K562 (cell line): ENCODE measurements around the gene GNAL. TPM values are rescaled to one million over a fixed set of nuclear protein-coding genes. Genes with fewer than 3 reads are reported as not detected.

Experiments used
- ATAC-seq: fragments of 200-7000 bp; cut with Tn5 transposase; 3 replicates; pipeline ENCODE4 v1.9.1; 2020; ENCODE audit warnings: moderate library complexity
- BruUV-seq: library from RNA; stranded (reverse); fragments of 400-500 nt; replicated peaks from 2 replicates; lab custom pipeline; 2021; lab: Mats Ljungman, UMichigan
- CTCF ChIA-PET: fragments of 300-600 bp; formaldehyde crosslinking; extraction: SDS; loops from one replicate; lab custom pipeline; 2021; ENCODE audit warnings: low intra/inter-chr PET ratio; lab: Yijun Ruan, JAX
- POLR2A ChIA-PET: fragments of 300-600, 350-650 bp; sonication (Branson Sonifier 250); formaldehyde crosslinking; extraction: SDS; loops from one replicate; lab custom pipeline; 2021; ENCODE audit warnings: antibody characterized with exemption, inconsistent platforms; lab: Yijun Ruan, JAX
- DNase-seq, 4 experiments: peaks; one replicate each; pipeline versions ENCODE4 v3.0.0 to v3.0.0-alpha.2; 2011 to 2018; ENCODE audit warnings: low spot score in 3 of 4, mixed read lengths in 3 of 4; ENCODE audit errors: extremely low read depth in 1 of 4
- FAIRE-seq: peaks from 2 replicates; lab custom pipeline; 2011; peaks lifted over from hg19 to GRCh38; lab: Jason Lieb, UNC
- H2AFZ ChIP-seq: 2 replicates; pipeline ENCODE4 v1.6.0; 2011; ENCODE audit warnings: low read depth, low read length, control low read depth, inconsistent platforms
- H3K27ac ChIP-seq: fragments of 200-600 bp; 3 replicates; pipeline ENCODE4 v1.8.0; 2011; ENCODE audit warnings: low read depth, mild to moderate bottlenecking, control low read depth, inconsistent platforms, low read length, moderate library complexity, mixed read lengths; ENCODE audit errors: extremely low read depth
- H3K27me3 ChIP-seq, 2 experiments: fragments of 300-600 bp in 1 of 2; 2 replicates in 1 of 2; 3 replicates in 1 of 2; pipeline versions ENCODE4 v1.6.0 to v1.8.0; 2011; ENCODE audit warnings: inconsistent platforms in 2 of 2, low read length in 2 of 2, mild to moderate bottlenecking in 1 of 2, mixed read lengths in 1 of 2, moderate library complexity in 1 of 2; ENCODE audit not compliant: control insufficient read depth in 2 of 2, insufficient read depth in 2 of 2
- H3K36me3 ChIP-seq: fragments of 300-600 bp; 3 replicates; pipeline ENCODE4 v1.8.0; 2011; ENCODE audit warnings: mild to moderate bottlenecking, low read length, inconsistent platforms; ENCODE audit not compliant: control insufficient read depth, insufficient read depth
- H3K4me1 ChIP-seq, 2 experiments: fragments of 200-600 bp in 1 of 2; replicated peaks in 1 of 2; 2 replicates in 1 of 2; 3 replicates in 1 of 2; pipeline versions ENCODE4 v1.5.1 to v1.8.0; 2011; ENCODE audit warnings: inconsistent platforms in 2 of 2, low read length in 2 of 2, mild to moderate bottlenecking in 1 of 2, mixed read lengths in 1 of 2, moderate library complexity in 1 of 2; ENCODE audit not compliant: control insufficient read depth in 2 of 2, insufficient read depth in 2 of 2
- H3K4me2 ChIP-seq: 2 replicates; pipeline ENCODE4 v1.6.1; 2011; ENCODE audit warnings: low read length, control low read depth, inconsistent platforms, mixed read lengths; ENCODE audit not compliant: insufficient read depth
- H3K4me3 ChIP-seq: fragments of 200-600 bp; sonication (generic), shearing (Covaris generic); 2 replicates; pipeline ENCODE4 v1.5.1; 2016; ENCODE audit warnings: control low read depth, inconsistent platforms
- H3K79me2 ChIP-seq: fragments of 200-600 bp; 3 replicates; pipeline ENCODE4 v1.8.0; 2011; ENCODE audit warnings: low read length, inconsistent platforms; ENCODE audit not compliant: control insufficient read depth, insufficient read depth
- H3K9ac ChIP-seq, 2 experiments: 2 replicates each; pipeline versions ENCODE4 v1.6.0 to v1.6.1; 2011; ENCODE audit warnings: low read depth in 2 of 2, low read length in 2 of 2, control low read depth in 1 of 2, inconsistent platforms in 1 of 2, mild to moderate bottlenecking in 1 of 2, mixed read lengths in 1 of 2; ENCODE audit not compliant: insufficient read depth in 1 of 2
- H3K9me1 ChIP-seq: one replicate; pipeline ENCODE4 v1.6.0; 2011; ENCODE audit warnings: inconsistent platforms, mild to moderate bottlenecking, low read length, moderate library complexity; ENCODE audit not compliant: control insufficient read depth, insufficient read depth
- H3K9me3 ChIP-seq: replicated peaks from 2 replicates; pipeline ENCODE4 v1.5.1; 2011; ENCODE audit warnings: low read depth, low read length, inconsistent platforms; ENCODE audit not compliant: control insufficient read depth, insufficient read depth
- H4K20me1 ChIP-seq: replicated peaks from 2 replicates; pipeline ENCODE4 v1.6.1; 2011; ENCODE audit warnings: low read length, inconsistent platforms, mixed read lengths; ENCODE audit not compliant: control insufficient read depth, insufficient read depth
- DACH1 ChIP-seq: fragments of 450-650 bp; IDR thresholded peaks from 2 replicates; pipeline ENCODE4 v1.6.1; 2018; ENCODE audit not compliant: partially characterized antibody
- GATAD2B ChIP-seq: fragments of 450-650 bp; IDR thresholded peaks from 2 replicates; pipeline ENCODE4 v1.6.1; 2017; ENCODE audit warnings: mild to moderate bottlenecking, borderline replicate concordance
- HEY1 ChIP-seq: fragments of 250-450 bp; sonication (Bioruptor Pico); IDR thresholded peaks from 2 replicates; pipeline ENCODE4 v1.5.0; 2020; ENCODE audit warnings: mild to moderate bottlenecking, moderate library complexity, borderline replicate concordance
- IFI16 ChIP-seq: fragments of 250-450 bp; sonication (Bioruptor Pico); IDR thresholded peaks from 2 replicates; pipeline ENCODE4 v2.1.2; 2022; ENCODE audit warnings: mild to moderate bottlenecking, inconsistent platforms
- LEF1 ChIP-seq: fragments of 450-650 bp; IDR thresholded peaks from 2 replicates; pipeline ENCODE4 v1.6.1; 2016; ENCODE audit warnings: mild to moderate bottlenecking
- NFIC ChIP-seq: fragments of 450-650 bp; IDR thresholded peaks from 2 replicates; pipeline ENCODE4 v1.6.1; 2017; ENCODE audit warnings: mild to moderate bottlenecking, inconsistent platforms
- PCBP2 ChIP-seq: fragments of 200-400 bp; formaldehyde crosslinking; IDR thresholded peaks from 2 replicates; pipeline ENCODE4 v1.6.1; 2018; ENCODE audit warnings: low read length, low read depth, mild to moderate bottlenecking, moderate library complexity; ENCODE audit not compliant: poor library complexity, severe bottlenecking
- REST ChIP-seq, 2 experiments: fragments of 450-650 bp; formaldehyde crosslinking in 1 of 2; IDR thresholded peaks; 2 replicates each; pipeline versions ENCODE4 v1.4.0 to v1.6.1; 2014 to 2020; ENCODE audit warnings: mild to moderate bottlenecking in 2 of 2, borderline replicate concordance in 1 of 2, low read depth in 1 of 2
- SMAD2 ChIP-seq: fragments of 150-350 bp; IDR thresholded peaks from 2 replicates; pipeline ENCODE4 v1.6.1; 2014; ENCODE audit warnings: low read depth, mild to moderate bottlenecking, low read length
- SREBF1 ChIP-seq: fragments of 150-350 bp; IDR thresholded peaks from 2 replicates; pipeline ENCODE4 v1.6.1; 2014; ENCODE audit warnings: antibody characterized with exemption, low read depth, low read length, borderline replicate concordance
- ZNF212 ChIP-seq: fragments of 450-650 bp; formaldehyde crosslinking; IDR thresholded peaks from 2 replicates; pipeline ENCODE4 v1.4.0; 2020; ENCODE audit warnings: mild to moderate bottlenecking
- ZNF217 ChIP-seq: sonication (generic); formaldehyde crosslinking; IDR thresholded peaks from 2 replicates; pipeline ENCODE4 v1.8.0; 2022; ENCODE audit warnings: mild to moderate bottlenecking, missing genetic modification reagents
- ZNF311 ChIP-seq: fragments of 250-450 bp; sonication (Bioruptor Pico); IDR thresholded peaks from 2 replicates; pipeline ENCODE4 v1.4.0; 2020; ENCODE audit warnings: mild to moderate bottlenecking, moderate library complexity
- ZNF398 ChIP-seq: fragments of 250-450 bp; sonication (Bioruptor Pico); IDR thresholded peaks from 2 replicates; pipeline ENCODE4 v1.8.0; 2021; ENCODE audit warnings: moderate library complexity, mild to moderate bottlenecking, inconsistent platforms
- WGBS: fragments of 100-300 bp; shearing (Covaris generic); methylation state at CpG from one replicate; pipeline ENCODE4 v1.1.6; 2016; ENCODE audit warnings: low coverage, mixed read lengths; ENCODE audit not compliant: insufficient coverage; ENCODE audit errors: missing lambda C conversion rate; 5-methylcytosine and 5-hydroxymethylcytosine counted together
- in situ Hi-C: fragments of 300-500 bp; cut with MboI; formaldehyde crosslinking; loops from 4 replicates; pipeline ENCODE4 v1.15.0; 2018; ENCODE audit warnings: inconsistent platforms, mixed read lengths
- intact Hi-C: fragments of 100-400 bp; cut with micrococcal nuclease; formaldehyde crosslinking; loops from 2 replicates; pipeline ENCODE4 v1.14.2; 2022
- polyA plus RNA-seq, 8 experiments: library from polyadenylated mRNA; depleted of rRNA in 4 of 8; stranded (reverse) in 5 of 8; unstranded in 3 of 8; fragments of >200 nt; fragmentation: Nextera tagmentation in 2 of 8; fragmentation: Illumina TruSeq in 1 of 8; extraction: Ambion mirVana in 2 of 8; extraction: Trizol in 1 of 8; gene quantifications; 2 replicates each; pipeline versions ENCODE4 v1.2.1 to v1.2.3, GENCODE V29; 2011 to 2014; ENCODE audit warnings: inconsistent platforms in 1 of 8, missing spikeins in 1 of 8
- total RNA-seq, 7 experiments: library from RNA; depleted of rRNA in 6 of 7; stranded (reverse); fragments of >200 nt in 6 of 7; fragmentation: Illumina TruSeq in 2 of 7; extraction: Trizol in 2 of 7; gene quantifications; 2 replicates each; pipeline versions ENCODE4 v1.2.1 to v1.2.3, GENCODE V29; 2011 to 2021; ENCODE audit warnings: low replicate concordance in 1 of 7

The GNAL gene
- total and polyA plus RNA-seq, 9 of the 15 experiments (the other 6 are each of a cell fraction or from before 2014, with no cell fraction given): under 0.01 to 0.10 (median 0.01) TPM; not detected in 5

- H3K9ac ChIP-seq: no peak overlapping the region
- no peaks in the 10 kb centered on the region for H3K36me3 ChIP-seq
- no peaks in the 10 kb centered on the region for H3K79me2 ChIP-seq
- in situ Hi-C loops: loop anchor here (5.0 to 10.0 kb wide), 3 partner anchors 80 to 593 kb away; no protein-coding TSS in a partner anchor
- intact Hi-C loops: loop anchor here (10.0 kb wide), 1 partner anchor 383 kb away; no protein-coding TSS in a partner anchor
- H2AFZ ChIP-seq: no peak overlapping the region
- DNase-seq (no peak), FAIRE-seq (no peak), ATAC-seq (no peak)
- H3K9me1 ChIP-seq: no peaks in the 10 kb centered on the region
- H3K27me3 ChIP-seq: peaks cover 5 to 28% of the 10 kb centered on the region in 2 experiments; a peak in 2 of 5 replicates
- no peak overlapping the region for H3K4me3 ChIP-seq
- 4% methylated on average over 3 of the region's 3 CpGs for WGBS
- H3K9me3 ChIP-seq: no peaks in the 10 kb centered on the region
- ChIA-PET POLR2A (interaction anchor here (0.6 kb wide), 1 partner anchor 46 kb away, joined by 3 read pairs; no protein-coding TSS in a partner anchor), CTCF (no interaction called here)
- no peak overlapping the region for H3K27ac ChIP-seq
- H3K4me1 ChIP-seq: no peaks in the 10 kb centered on the region
- no peaks in the 10 kb centered on the region for H4K20me1 ChIP-seq
- no TSS peak for BruUV-seq
- no peak overlapping the region for H3K4me2 ChIP-seq
- TF ChIP-seq SREBF1 (no peak), GATAD2B (no peak), HEY1 (no peak), ZNF311 (CRISPR knock-in tag) (no peak), PCBP2 (no peak), ZNF217 (CRISPR knock-in tag) (no peak), REST (IDR thresholded peaks at IDR 0.05; ENCODE audit: borderline replicate concordance) (no peak), REST (CRISPR knock-in tag; IDR thresholded peaks at IDR 0.05; ENCODE audit: low read depth) (no peak), ZNF398 (CRISPR knock-in tag) (no peak), DACH1 (no peak), ZNF212 (no peak), SMAD2 (no peak), IFI16 (CRISPR knock-in tag) (no peak), LEF1 (no peak), NFIC (no peak)
Measured at GRCh38 chr18:11651899-11652298, 37.2 kb upstream of the GNAL start.
